HG03095 (cell line): ENCODE results near the gene ARID1A.
A peak's percentile ranks its signal among the peaks of the same experiment; 100 is the strongest.

ENCODE experiments used
- ATAC-seq: cut with Tn5 transposase; IDR thresholded peaks from one replicate; pipeline ENCODE4 v1.9.1; 2021; ENCODE audit warnings: moderate library complexity; ENCODE audit not compliant: unreplicated experiment

Gene ARID1A

DNA sequence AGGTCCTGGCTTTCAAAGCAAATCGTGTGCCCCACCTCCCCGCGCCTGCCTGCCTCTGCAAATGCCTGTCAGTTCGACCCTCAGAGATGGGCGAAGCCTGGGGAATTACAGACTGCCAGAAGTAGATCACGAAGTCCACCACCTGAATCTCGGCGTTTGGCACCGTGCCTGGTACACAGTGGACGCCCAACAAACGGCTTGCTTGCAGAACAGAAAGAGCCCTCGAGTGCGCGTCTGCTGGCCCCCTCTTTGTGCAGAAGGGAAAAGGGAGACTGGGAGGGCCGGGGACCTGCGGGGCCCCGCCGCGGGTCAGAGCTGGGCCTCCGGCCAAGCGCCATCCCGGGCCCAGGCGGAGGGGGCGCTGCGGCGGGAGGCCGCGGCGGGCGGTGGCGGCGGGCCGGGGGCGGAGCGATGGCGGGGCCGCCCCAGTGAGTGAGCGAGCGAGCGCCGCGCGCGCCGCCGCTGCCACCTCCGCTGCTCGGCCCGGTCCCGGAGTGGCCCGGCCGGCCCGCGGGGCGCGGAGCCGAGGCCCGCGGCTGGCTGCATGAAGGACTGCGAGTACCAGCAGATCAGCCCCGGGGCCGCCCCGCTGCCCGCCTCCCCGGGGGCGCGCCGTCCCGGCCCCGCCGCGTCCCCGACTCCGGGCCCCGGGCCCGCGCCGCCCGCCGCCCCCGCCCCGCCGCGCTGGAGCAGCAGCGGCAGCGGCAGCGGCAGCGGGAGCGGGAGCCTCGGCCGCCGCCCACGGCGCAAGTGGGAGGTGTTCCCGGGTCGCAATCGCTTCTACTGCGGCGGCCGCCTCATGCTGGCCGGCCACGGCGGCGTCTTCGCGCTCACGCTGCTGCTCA lies 130.7 kb downstream of the ARID1A start, which contains the start of gene ZDHHC18:
ZDHHC18 (plus strand) TSS at position 428 of the 845 bp plus-strand sequence; CDS start at position 545, 117 bp downstream.
- ATAC-seq = peak; percentile 57

DNA sequence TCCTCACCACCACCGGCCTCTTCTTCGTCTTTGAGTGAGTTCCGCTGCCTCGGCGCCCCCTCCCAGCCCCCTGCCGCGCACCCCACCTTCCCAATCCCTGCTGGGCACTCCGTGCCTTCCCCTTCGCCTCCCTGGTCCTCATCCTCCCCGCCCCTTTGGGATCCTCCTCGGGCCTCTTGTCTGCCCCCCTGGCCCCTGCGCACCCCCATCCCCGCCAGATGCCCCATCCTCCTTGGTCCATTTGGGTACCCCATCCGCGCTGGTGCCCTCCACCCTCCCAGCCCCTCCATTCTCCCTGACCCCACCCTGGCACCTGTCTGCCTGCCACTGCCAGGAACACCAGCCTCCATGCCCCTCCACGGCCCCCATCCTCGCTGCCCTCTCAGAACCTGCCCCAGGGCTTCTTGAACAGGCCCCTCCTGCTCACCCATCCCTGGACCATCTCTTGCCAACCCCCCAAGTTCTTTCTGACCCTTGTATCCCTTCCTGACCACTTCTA lies 131.3 kb downstream of the ARID1A start:
- ATAC-seq = no peak

DNA sequence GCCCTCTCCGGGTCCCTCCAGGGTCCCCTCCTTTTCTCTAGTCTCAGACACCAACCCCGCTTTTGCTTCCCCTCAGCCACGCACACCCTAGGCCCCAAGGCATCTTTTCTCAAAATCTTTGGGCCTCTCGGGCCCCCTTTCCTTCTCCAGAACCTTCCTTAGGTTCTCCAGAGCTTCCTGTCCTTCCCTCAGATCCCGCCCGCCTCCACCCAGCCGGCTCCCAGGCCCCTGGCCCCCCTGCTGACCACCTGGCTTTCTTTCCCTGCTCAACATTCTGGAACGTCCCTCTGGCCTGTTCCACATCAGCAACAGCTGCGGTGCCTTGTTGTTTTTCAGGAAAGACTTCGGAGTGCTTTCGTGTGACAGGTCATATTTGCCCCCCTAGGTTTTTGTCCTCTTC lies 131.8 kb downstream of the ARID1A start:
- ATAC-seq = no peak

DNA sequence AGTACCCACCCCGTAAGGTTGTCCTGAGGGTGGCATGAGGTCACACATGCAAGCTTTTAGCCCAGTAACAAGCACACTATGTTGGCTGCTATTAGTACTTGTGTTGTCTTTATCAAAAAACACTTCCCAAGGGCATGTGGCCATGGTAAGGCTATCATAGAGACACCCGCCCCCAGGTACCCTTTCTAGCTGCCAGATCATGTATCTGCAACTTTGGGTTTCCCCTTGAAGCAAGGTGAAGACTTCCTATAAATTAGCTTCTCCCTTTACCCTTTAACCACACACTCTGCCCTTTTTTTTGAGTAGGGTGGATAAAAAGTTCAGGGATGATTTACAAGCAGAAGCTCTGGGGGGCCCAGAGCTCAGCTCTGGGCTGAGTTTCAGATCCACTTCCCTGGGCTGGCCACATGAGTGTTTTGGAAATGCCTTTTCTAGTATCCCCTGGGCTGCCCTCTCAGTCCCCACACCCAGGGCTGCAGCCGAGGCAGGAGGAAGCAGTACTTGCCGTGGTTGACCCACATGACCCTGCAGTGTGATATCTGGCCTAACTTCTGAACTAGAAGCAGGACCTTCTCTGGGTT lies 132.7 kb downstream of the ARID1A start:
- ATAC-seq = no peak

DNA sequence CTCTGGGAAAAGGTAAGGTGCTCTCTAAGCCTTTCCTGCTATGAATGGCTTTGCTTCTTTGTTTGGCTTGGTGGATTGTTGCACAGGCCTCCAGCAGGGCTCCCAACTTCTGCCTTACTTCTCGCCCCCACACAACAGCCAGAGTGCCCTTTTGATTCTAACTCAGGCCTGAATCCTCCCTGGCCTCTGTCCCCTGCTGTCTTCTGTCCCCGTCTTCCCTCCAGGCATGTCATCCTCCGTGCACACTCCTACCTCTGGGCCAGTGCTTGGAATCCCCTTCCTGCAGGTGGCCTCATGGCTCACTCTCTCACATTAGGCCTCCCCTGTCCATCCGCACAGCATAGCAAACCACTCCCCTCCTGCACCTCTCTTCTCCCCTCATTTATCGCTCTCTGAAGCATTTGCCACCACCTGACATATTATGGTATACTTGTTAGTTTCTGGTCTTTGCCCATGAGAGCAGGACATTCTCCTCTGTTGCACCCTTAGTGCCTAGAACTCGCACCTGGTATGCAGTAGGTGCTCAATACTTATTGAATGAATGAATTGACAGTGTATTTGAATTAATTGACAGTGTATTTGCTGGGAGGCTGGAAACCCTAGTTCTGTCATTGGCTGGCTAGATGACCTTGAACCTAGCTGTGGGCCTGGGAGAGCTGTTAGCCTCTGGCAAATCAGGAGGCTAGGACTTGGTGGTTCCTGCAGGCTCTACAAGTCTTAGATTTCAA lies 133.5 kb downstream of the ARID1A start:
- no peak for ATAC-seq

DNA sequence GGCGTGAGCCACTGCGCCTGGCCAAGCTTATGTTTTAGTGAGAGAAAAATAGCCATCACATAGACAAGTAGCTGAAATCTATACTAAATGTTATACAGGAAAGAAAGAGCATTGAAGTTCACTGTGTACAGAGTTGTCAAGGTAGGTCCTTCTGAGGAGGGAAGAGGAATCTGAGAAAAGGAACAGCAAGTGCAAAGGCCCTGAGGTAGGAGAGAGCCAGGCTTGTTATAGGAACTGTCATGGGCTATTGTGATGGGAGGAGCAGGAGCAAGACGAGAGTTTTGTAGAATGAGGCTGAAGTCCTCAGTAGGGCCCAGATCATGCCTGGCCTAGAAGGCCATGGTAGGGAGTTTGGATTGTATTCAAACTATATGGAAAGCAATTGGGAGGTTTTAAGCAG lies 135.2 kb downstream of the ARID1A start:
- ATAC-seq = no peak
